ENCODE results near the gene ZRANB3. TPM values are rescaled to one million over a fixed set of nuclear protein-coding genes. Genes with fewer than 3 reads are reported as not detected.
"Not testable (repeated sequence)": the region's sequence is repeated elsewhere in the genome, so short reads cannot be mapped to it uniquely, and the experiment has no call there.

ZRANB3 gene
- total RNA-seq, 3 donors from 2014 or later, result 3.2 to 6.1 (median 5.6) TPM

DNA sequence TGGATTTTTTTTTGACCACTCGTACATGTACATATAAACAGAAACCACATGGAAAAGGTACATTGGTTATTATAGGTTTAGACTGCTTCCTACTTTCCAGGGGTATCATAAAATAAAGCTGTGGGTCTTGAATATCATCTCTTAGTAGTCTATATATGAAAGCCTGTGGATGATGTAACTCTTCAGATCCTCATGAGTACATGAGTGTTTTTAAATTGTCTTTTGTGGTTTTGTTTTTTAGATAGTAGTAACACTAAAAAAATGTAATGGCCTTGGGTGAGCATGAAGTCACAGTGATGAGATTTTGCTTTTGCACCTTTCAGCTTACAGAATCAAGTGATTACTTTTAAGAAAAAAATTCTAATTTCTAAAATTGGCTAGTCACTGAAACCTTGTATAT lies 398.7 kb downstream of the ZRANB3 start:
- H3K27ac ChIP-seq, result no peak overlapping the region
- intact Hi-C loops (cut with DNase I; ENCODE audit: low total_unique reads), result no loop called here
- no peak overlapping the region for H3K4me3 ChIP-seq
- no peaks in the 10 kb centered on the region for H3K9me3 ChIP-seq
- no peaks in the 10 kb centered on the region for H3K27me3 ChIP-seq
- no peaks in the 10 kb centered on the region for H3K4me1 ChIP-seq
- H3K36me3 ChIP-seq, result peaks cover 3% of the 10 kb centered on the region
- TF ChIP-seq, protein P1, sequence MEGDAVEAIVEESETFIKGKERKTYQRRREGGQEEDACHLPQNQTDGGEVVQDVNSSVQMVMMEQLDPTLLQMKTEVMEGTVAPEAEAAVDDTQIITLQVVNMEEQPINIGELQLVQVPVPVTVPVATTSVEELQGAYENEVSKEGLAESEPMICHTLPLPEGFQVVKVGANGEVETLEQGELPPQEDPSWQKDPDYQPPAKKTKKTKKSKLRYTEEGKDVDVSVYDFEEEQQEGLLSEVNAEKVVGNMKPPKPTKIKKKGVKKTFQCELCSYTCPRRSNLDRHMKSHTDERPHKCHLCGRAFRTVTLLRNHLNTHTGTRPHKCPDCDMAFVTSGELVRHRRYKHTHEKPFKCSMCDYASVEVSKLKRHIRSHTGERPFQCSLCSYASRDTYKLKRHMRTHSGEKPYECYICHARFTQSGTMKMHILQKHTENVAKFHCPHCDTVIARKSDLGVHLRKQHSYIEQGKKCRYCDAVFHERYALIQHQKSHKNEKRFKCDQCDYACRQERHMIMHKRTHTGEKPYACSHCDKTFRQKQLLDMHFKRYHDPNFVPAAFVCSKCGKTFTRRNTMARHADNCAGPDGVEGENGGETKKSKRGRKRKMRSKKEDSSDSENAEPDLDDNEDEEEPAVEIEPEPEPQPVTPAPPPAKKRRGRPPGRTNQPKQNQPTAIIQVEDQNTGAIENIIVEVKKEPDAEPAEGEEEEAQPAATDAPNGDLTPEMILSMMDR (IDR thresholded peaks at IDR 0.05), result no peak
- no peak for TF ChIP-seq POLR2A (IDR thresholded peaks at IDR 0.05)
- no peak for TF ChIP-seq POLR2AphosphoS5 (IDR thresholded peaks at IDR 0.05)
- DNase-seq (ENCODE audit: low spot score in 2 of 2), result no peak

GRCh38 chr2:135130751-135131150 lies 400.3 kb downstream of the ZRANB3 start:
- peaks cover 3% of the 10 kb centered on the region for H3K36me3 ChIP-seq
- H3K27me3 ChIP-seq, result no peaks in the 10 kb centered on the region
- H3K4me3 ChIP-seq, result no peak overlapping the region
- TF ChIP-seq POLR2AphosphoS5 (IDR thresholded peaks at IDR 0.05) (no peak), POLR2A (IDR thresholded peaks at IDR 0.05) (no peak)
- no peaks in the 10 kb centered on the region for H3K9me3 ChIP-seq
- intact Hi-C loops (cut with DNase I; ENCODE audit: low total_unique reads), result no loop called here
- H3K4me1 ChIP-seq, result no peaks in the 10 kb centered on the region
- no peak overlapping the region for H3K27ac ChIP-seq
- DNase-seq (ENCODE audit: low spot score in 2 of 2), result no peak

- TF ChIP-seq POLR2A (IDR thresholded peaks at IDR 0.05), result no peak
- TF ChIP-seq, protein P1 (IDR thresholded peaks at IDR 0.05), result no peak
- no peak for TF ChIP-seq POLR2AphosphoS5 (IDR thresholded peaks at IDR 0.05)
- Histone ChIP-seq H3K4me3 (no peak overlapping the region), H3K9me3 (no peaks in the 10 kb centered on the region), H3K27me3 (no peaks in the 10 kb centered on the region), H3K27ac (no peak overlapping the region), H3K36me3 (no peaks in the 10 kb centered on the region), H3K4me1 (no peaks in the 10 kb centered on the region)
- DNase-seq (ENCODE audit: low spot score in 2 of 2), result no peak
- intact Hi-C loops (cut with DNase I; ENCODE audit: low total_unique reads), result no loop called here
Observed at GRCh38 chr2:135125940-135126339, 405.1 kb downstream of the ZRANB3 start.

DNA sequence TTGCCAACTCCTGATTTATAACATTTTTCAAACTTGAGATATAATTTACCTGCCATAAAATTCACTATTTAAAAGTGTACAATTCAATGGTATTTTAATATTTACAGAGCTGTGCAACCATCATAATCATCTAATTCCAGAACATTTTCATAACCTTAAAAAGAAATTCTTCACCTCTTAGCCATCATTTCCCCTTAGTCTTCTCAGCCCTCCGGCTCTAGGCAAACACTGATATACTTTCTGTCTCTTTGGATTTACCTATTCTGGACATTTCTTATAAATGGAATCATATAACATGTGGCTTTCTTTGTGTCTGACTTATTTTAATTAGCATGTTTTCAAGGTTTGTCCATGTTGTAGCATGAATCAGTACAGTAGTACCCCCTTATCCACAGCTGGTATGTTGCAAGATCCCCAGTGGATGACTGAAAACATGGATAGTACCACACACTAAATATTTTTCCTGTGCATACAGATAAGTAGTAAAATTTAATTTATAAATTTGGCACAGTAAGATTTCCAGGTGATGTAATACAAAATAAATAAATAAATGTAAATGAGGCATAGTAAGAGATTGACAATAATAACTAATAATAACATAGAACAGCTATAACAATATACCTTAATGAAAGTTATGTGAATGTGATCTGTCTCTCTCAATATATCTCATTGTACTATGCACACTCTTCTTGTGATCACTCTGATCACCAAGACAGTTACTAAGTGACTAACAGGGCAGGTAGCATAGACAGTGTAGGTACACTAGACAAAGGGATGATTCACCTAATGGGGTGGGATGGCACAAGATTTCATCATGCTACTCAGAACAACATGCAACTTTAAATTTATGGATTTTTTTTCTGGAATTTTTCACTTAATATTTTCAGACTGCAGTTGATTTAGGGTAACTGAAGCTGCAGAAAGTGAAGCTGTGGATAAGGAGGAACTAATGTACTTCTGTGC lies 405.8 kb downstream of the ZRANB3 start:
- TF ChIP-seq POLR2AphosphoS5 (IDR thresholded peaks at IDR 0.05), result no peak
- TF ChIP-seq, protein P1 (IDR thresholded peaks at IDR 0.05), result no peak
- TF ChIP-seq POLR2A (IDR thresholded peaks at IDR 0.05), result no peak
- H3K27ac ChIP-seq, result no peak overlapping the region
- no peaks in the 10 kb centered on the region for H3K27me3 ChIP-seq
- H3K4me1 ChIP-seq, result no peaks in the 10 kb centered on the region
- intact Hi-C loops (cut with DNase I; ENCODE audit: low total_unique reads), result no loop called here
- no peaks in the 10 kb centered on the region for H3K36me3 ChIP-seq
- no peaks in the 10 kb centered on the region for H3K9me3 ChIP-seq
- no peak overlapping the region for H3K4me3 ChIP-seq
- DNase-seq (ENCODE audit: low spot score in 2 of 2), result no peak

DNA sequence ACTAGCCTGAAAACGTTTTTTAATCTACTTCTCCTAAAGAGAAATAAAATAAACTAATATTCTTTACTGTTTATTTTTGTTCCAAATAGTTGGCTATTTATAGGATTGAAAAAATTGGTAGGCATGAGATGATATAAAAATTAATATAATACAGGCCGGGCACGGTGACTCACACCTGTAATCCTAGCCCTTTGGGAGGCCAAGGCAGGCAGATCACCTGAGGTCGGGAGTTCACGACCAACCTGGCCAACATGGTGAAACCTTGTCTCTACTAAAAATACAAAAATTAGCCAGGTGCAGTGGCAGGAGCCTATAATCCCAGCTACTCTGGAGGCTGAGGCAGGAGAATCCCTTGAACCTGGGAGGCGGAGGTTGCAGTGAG lies 409.4 kb downstream of the ZRANB3 start:
- intact Hi-C loops (cut with DNase I; ENCODE audit: low total_unique reads); H3K4me3 ChIP-seq; H3K36me3 ChIP-seq; H3K9me3 ChIP-seq; H3K27ac ChIP-seq; DNase-seq (ENCODE audit: low spot score in 2 of 2); H3K27me3 ChIP-seq; H3K4me1 ChIP-seq: not testable (repeated sequence)

DNA sequence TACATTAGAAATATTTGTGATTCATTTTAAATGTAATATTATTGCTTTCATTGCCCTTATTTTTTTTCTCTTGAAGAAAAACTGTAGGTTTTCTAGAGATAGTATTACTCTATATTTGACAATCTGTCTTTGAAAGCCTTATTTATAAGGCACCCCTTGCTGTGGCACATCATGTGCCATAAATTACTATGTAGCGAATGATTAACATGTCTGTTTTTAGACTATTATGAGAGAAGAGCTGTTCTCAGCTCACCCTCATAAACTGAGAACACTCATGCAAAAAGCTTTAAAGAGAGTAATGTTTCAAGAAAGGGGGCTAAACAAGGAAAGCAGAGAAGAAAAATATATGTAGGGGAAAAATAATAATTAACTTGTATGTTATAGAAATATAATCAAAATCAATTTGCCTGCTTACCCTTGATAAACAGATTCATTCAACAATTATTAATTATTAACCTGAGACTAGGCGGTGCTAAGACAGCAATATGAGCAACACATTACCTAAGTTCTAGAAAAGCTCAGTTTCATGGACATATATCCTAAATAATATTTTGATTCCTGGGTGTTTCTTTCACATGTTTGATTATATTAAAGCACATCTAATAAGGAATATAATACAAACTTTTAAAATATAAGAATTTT lies 409.9 kb downstream of the ZRANB3 start:
- H3K9me3 ChIP-seq, result no peaks in the 10 kb centered on the region
- no peaks in the 10 kb centered on the region for H3K27me3 ChIP-seq
- H3K27ac ChIP-seq, result no peak overlapping the region
- intact Hi-C loops (cut with DNase I; ENCODE audit: low total_unique reads), result no loop called here
- H3K4me3 ChIP-seq, result no peak overlapping the region
- no peak for DNase-seq (ENCODE audit: low spot score in 2 of 2)
- H3K4me1 ChIP-seq, result no peaks in the 10 kb centered on the region
- H3K36me3 ChIP-seq, result no peaks in the 10 kb centered on the region
- TF ChIP-seq, protein P1 (IDR thresholded peaks at IDR 0.05), result no peak
- TF ChIP-seq POLR2A (IDR thresholded peaks at IDR 0.05) (no peak), POLR2AphosphoS5 (IDR thresholded peaks at IDR 0.05) (no peak)
